Naive thymus-derived CD8-positive, alpha-beta T cell (primary cell): ENCODE data around the gene TBX1. TPM values are rescaled to one million over a fixed set of nuclear protein-coding genes. Genes with fewer than 3 reads are reported as not detected.
"Not testable (repeated sequence)": the region's sequence is repeated elsewhere in the genome, so short reads cannot be mapped to it uniquely, and the experiment has no call there.

Experiments used
- ATAC-seq, 2 donors: fragments of 150-1000 bp; cut with Tn5 transposase in 1 of 2; sonication (Bioruptor Pico), chemical (Tn5 transposase) in 1 of 2; 1 replicate in 1 of 2; 2 replicates in 1 of 2; pipeline ENCODE4 v1.10.0; 2021; ENCODE audit warnings: mild to moderate bottlenecking in 2 of 2, moderate library complexity in 2 of 2
- POLR2A ChIA-PET: fragments of 350-600 bp; sonication (Branson Sonifier 250); formaldehyde crosslinking; loops from one replicate; lab custom pipeline; 2021; ENCODE audit warnings: antibody characterized with exemption; lab: Charles Lee
- DNase-seq, 10 donors: peaks; one replicate each; pipeline versions ENCODE4 v3.0.0 to v3.0.0-alpha.2; 2020 to 2022
- H3K27ac Mint-ChIP-seq, 10 donors: one replicate each; pipeline ENCODE4 v1.8.0; 2020 to 2022; ENCODE audit warnings: mild to moderate bottlenecking in 10 of 10, mixed read lengths in 10 of 10, moderate library complexity in 4 of 10, inconsistent platforms in 1 of 10
- H3K27me3 Mint-ChIP-seq, 5 donors: one replicate each; pipeline ENCODE4 v1.8.0; 2021 to 2022; ENCODE audit warnings: mixed read lengths in 5 of 5
- H3K36me3 Mint-ChIP-seq, 3 donors: one replicate each; pipeline ENCODE4 v1.8.0; 2020 to 2022; ENCODE audit warnings: mixed read lengths in 3 of 3, mild to moderate bottlenecking in 2 of 3, inconsistent platforms in 1 of 3
- H3K4me1 Mint-ChIP-seq, 4 donors: one replicate each; pipeline ENCODE4 v1.8.0; 2021 to 2022; ENCODE audit warnings: mixed read lengths in 4 of 4
- H3K4me3 Mint-ChIP-seq, 10 donors: one replicate each; pipeline ENCODE4 v1.8.0; 2020 to 2022; ENCODE audit warnings: mild to moderate bottlenecking in 10 of 10, mixed read lengths in 10 of 10, moderate library complexity in 6 of 10, inconsistent platforms in 1 of 10
- H3K9me3 Mint-ChIP-seq, 9 donors: one replicate each; pipeline ENCODE4 v1.8.0; 2020 to 2022; ENCODE audit warnings: mixed read lengths in 9 of 9, mild to moderate bottlenecking in 3 of 9, inconsistent platforms in 1 of 9, moderate library complexity in 1 of 9
- polyA plus RNA-seq, 3 donors: library from polyadenylated mRNA; unstranded; fragments of 300-500 nt; fragmentation: Illumina TruSeq; gene quantifications; one replicate each; pipeline ENCODE4 v1.2.3, GENCODE V29; 2021
- total RNA-seq, 8 experiments: library from RNA in 2 of 8; stranded (reverse) in 2 of 8; gene quantifications; one replicate each; pipeline ENCODE4 v1.2.3 and lab custom pipeline; 2021 to 2026

The TBX1 gene
- total and polyA plus RNA-seq, 5 experiments from 2014 or later: not detected

GRCh38 chr22:19767427-19768341 is 7.1 kb downstream of the TBX1 start:
- POLR2A ChIA-PET: no interaction called here
- DNase-seq (peak in 1 of 10 donors; percentile 2), ATAC-seq (peak; percentile 12 to 33)
- peaks cover 29 to 81% (median 49%) of the 10 kb centered on the region in 5 donors for H3K27me3 Mint-ChIP-seq
- no peak overlapping the region for H3K27ac Mint-ChIP-seq
- H3K9me3 Mint-ChIP-seq: peaks cover 0 to 1% (median 0%) of the 10 kb centered on the region in 9 donors
- H3K4me3 Mint-ChIP-seq: peak overlapping the region in 8 of 10 donors; percentile 10 to 69 (median 44)
- H3K36me3 Mint-ChIP-seq: peaks cover 0 to 5% (median 0%) of the 10 kb centered on the region in 3 donors
- H3K4me1 Mint-ChIP-seq: peaks cover 7 to 21% (median 14%) of the 10 kb centered on the region in 4 donors

- peaks cover 7 to 27% (median 14%) of the 10 kb centered on the region in 4 donors for H3K4me1 Mint-ChIP-seq
- ATAC-seq: no peak
- POLR2A ChIA-PET: no interaction called here
- peak overlapping the region in 2 of 10 donors; percentile 15 to 24 for H3K4me3 Mint-ChIP-seq
- DNase-seq: no peak
- H3K27me3 Mint-ChIP-seq: peaks cover 38 to 85% (median 57%) of the 10 kb centered on the region in 5 donors
- peaks cover 0 to 1% (median 0%) of the 10 kb centered on the region in 9 donors for H3K9me3 Mint-ChIP-seq
- H3K27ac Mint-ChIP-seq: no peak overlapping the region
- peaks cover 0 to 5% (median 0%) of the 10 kb centered on the region in 3 donors for H3K36me3 Mint-ChIP-seq
Observed at GRCh38 chr22:19769393-19769715, 8.8 kb downstream of the TBX1 start.

GRCh38 chr22:19770349-19771220 is 10.0 kb downstream of the TBX1 start:
- Mint-ChIP-seq H3K4me3 (no peak overlapping the region), H3K27me3 (peaks cover 37 to 79% (median 54%) of the 10 kb centered on the region in 5 donors)
- POLR2A ChIA-PET: no interaction called here

GRCh38 chr22:19772422-19772672 is 11.8 kb downstream of the TBX1 start:
- no peaks in the 10 kb centered on the region for H3K36me3 Mint-ChIP-seq

More at GRCh38 chr22:19770349-19771220, 10.0 kb downstream of the TBX1 start:
- ATAC-seq: no peak
- peak in 1 of 10 donors; percentile 45 for DNase-seq
- Mint-ChIP-seq H3K36me3 (peaks cover 0 to 2% (median 0%) of the 10 kb centered on the region in 3 donors), H3K27ac (peak overlapping the region in 1 of 10 donors; percentile 33), H3K4me1 (peaks cover 6 to 21% (median 11%) of the 10 kb centered on the region in 4 donors), H3K9me3 (no peaks in the 10 kb centered on the region)

GRCh38 chr22:19772673-19773469 is 12.3 kb downstream of the TBX1 start:
- POLR2A ChIA-PET: no interaction called here

More at GRCh38 chr22:19772422-19772672, 11.8 kb downstream of the TBX1 start:
- ATAC-seq: no peak
- POLR2A ChIA-PET: no interaction called here
- Mint-ChIP-seq H3K4me1 (peaks cover 5 to 20% (median 15%) of the 10 kb centered on the region in 4 donors), H3K9me3 (no peaks in the 10 kb centered on the region), H3K27ac (no peak overlapping the region), H3K27me3 (peaks cover 36 to 79% (median 53%) of the 10 kb centered on the region in 5 donors), H3K4me3 (no peak overlapping the region)
- peak in 1 of 10 donors; percentile 58 for DNase-seq

GRCh38 chr22:19773470-19774040 is 13.0 kb downstream of the TBX1 start:
- H3K9me3 Mint-ChIP-seq: no peaks in the 10 kb centered on the region
- H3K27me3 Mint-ChIP-seq: peaks cover 31 to 78% (median 49%) of the 10 kb centered on the region in 5 donors
- peaks cover 4 to 14% (median 10%) of the 10 kb centered on the region in 4 donors for H3K4me1 Mint-ChIP-seq
- DNase-seq (no peak), ATAC-seq (no peak)
- POLR2A ChIA-PET: no interaction called here
- H3K4me3 Mint-ChIP-seq: no peak overlapping the region
- H3K36me3 Mint-ChIP-seq: no peaks in the 10 kb centered on the region
- H3K27ac Mint-ChIP-seq: no peak overlapping the region

More at GRCh38 chr22:19772673-19773469, 12.3 kb downstream of the TBX1 start:
- ATAC-seq: no peak
- H3K9me3 Mint-ChIP-seq: no peaks in the 10 kb centered on the region
- H3K27me3 Mint-ChIP-seq: peaks cover 34 to 75% (median 49%) of the 10 kb centered on the region in 5 donors
- H3K4me3 Mint-ChIP-seq: no peak overlapping the region
- peaks cover 5 to 16% (median 10%) of the 10 kb centered on the region in 4 donors for H3K4me1 Mint-ChIP-seq
- no peak overlapping the region for H3K27ac Mint-ChIP-seq
- peak in 1 of 10 donors; percentile 56 for DNase-seq
- no peaks in the 10 kb centered on the region for H3K36me3 Mint-ChIP-seq

GRCh38 chr22:19774628-19775027 is 14.1 kb downstream of the TBX1 start:
- Mint-ChIP-seq H3K9me3 (no peaks in the 10 kb centered on the region), H3K27ac (peak overlapping the region in 1 of 10 donors; percentile 6), H3K36me3 (no peaks in the 10 kb centered on the region), H3K27me3 (peaks cover 25 to 75% (median 43%) of the 10 kb centered on the region in 5 donors), H3K4me3 (no peak overlapping the region), H3K4me1 (peaks cover 4 to 11% (median 10%) of the 10 kb centered on the region in 4 donors)
- POLR2A ChIA-PET: no interaction called here
- no peak for DNase-seq
- ATAC-seq: no peak

GRCh38 chr22:19775496-19776325 is 15.1 kb downstream of the TBX1 start:
- Mint-ChIP-seq H3K9me3 (no peaks in the 10 kb centered on the region), H3K4me3 (no peak overlapping the region), H3K4me1 (peaks cover 2 to 18% (median 16%) of the 10 kb centered on the region in 4 donors), H3K27me3 (peaks cover 18 to 74% (median 38%) of the 10 kb centered on the region in 5 donors), H3K27ac (no peak overlapping the region), H3K36me3 (no peaks in the 10 kb centered on the region)
- DNase-seq: peak in 1 of 10 donors; percentile 44
- ATAC-seq: no peak
- POLR2A ChIA-PET: interaction anchor here (1.1 kb wide), 1 partner anchor 81 kb away, joined by 3 read pairs; no protein-coding TSS in a partner anchor

- Mint-ChIP-seq H3K27ac (peak overlapping the region in 2 of 10 donors; percentile 9 to 15), H3K4me3 (peak overlapping the region in 5 of 10 donors; percentile 23 to 74 (median 48)), H3K36me3 (no peaks in the 10 kb centered on the region), H3K9me3 (no peaks in the 10 kb centered on the region), H3K27me3 (peaks cover 18 to 65% (median 35%) of the 10 kb centered on the region in 5 donors), H3K4me1 (peaks cover 2 to 18% (median 16%) of the 10 kb centered on the region in 4 donors)
- POLR2A ChIA-PET: interaction anchor here (1.1 kb wide), 1 partner anchor 80 kb away, joined by 3 read pairs; no protein-coding TSS in a partner anchor
- ATAC-seq (peak; percentile 61 to 74), DNase-seq (peak in 1 of 10 donors; percentile 24)
Observed at GRCh38 chr22:19776433-19777031, 16.0 kb downstream of the TBX1 start.

- ATAC-seq, H3K9me3 Mint-ChIP-seq, H3K27ac Mint-ChIP-seq, DNase-seq, POLR2A ChIA-PET, H3K4me3 Mint-ChIP-seq, H3K36me3 Mint-ChIP-seq: not testable (repeated sequence)
- Mint-ChIP-seq H3K4me1 (peaks cover 0 to 18% (median 16%) of the 10 kb centered on the region in 4 donors), H3K27me3 (peaks cover 16 to 59% (median 32%) of the 10 kb centered on the region in 5 donors)
Observed at GRCh38 chr22:19777192-19777591, 16.6 kb downstream of the TBX1 start.
